ENCODE measurements around the gene GNB1L.
A peak's percentile ranks its signal among the peaks of the same experiment; 100 is the strongest.

GRCh38 chr22:19760058-19760950 lies 94.4 kb downstream of the GNB1L start, which contains the start of gene TBX1:
- peak; percentile 55; the same call in 1 of the 2 replicates for TF ChIP-seq EZH2phosphoT487 (IDR thresholded peaks at IDR 0.05; ENCODE audit: low read length)
- TF ChIP-seq CTCF (IDR thresholded peaks at IDR 0.05; ENCODE audit: low read length): no peak
- TF ChIP-seq EZH2 (optimal IDR thresholded peaks at IDR 0.05; ENCODE audit: low read depth, low read length): peak; percentile 98
